NB4 (cell line): ENCODE measurements around the gene LGSN.
"Not testable (repeated sequence)": the region's sequence is repeated elsewhere in the genome, so short reads cannot be mapped to it uniquely, and the experiment has no call there.

Experiments used
- DNase-seq: peaks from one replicate; pipeline ENCODE4 v3.0.0; 2010; ENCODE audit warnings: low read depth
- H3K4me3 ChIP-seq: one replicate; pipeline ENCODE4 v1.5.1; 2011; ENCODE audit warnings: mild to moderate bottlenecking, low read depth, low read length, moderate library complexity
- MYC ChIP-seq: IDR thresholded peaks from 2 replicates; pipeline ENCODE4 v1.6.1; 2011; ENCODE audit warnings: low read depth, low read length
- POLR2A ChIP-seq: IDR thresholded peaks from 2 replicates; pipeline ENCODE4 v1.6.1; 2011; ENCODE audit warnings: mild to moderate bottlenecking; ENCODE audit not compliant: insufficient read length; ENCODE audit errors: extremely low read depth
- TF ChIP-seq, protein P1 (sequence below): IDR thresholded peaks from one replicate; pipeline ENCODE4 v1.5.1; 2012; ENCODE audit warnings: low read depth, low read length
- TF ChIP-seq, protein P2 (sequence below): IDR thresholded peaks from 2 replicates; pipeline ENCODE4 v1.6.1; 2011; ENCODE audit warnings: low read depth, low read length

LGSN gene

DNA sequence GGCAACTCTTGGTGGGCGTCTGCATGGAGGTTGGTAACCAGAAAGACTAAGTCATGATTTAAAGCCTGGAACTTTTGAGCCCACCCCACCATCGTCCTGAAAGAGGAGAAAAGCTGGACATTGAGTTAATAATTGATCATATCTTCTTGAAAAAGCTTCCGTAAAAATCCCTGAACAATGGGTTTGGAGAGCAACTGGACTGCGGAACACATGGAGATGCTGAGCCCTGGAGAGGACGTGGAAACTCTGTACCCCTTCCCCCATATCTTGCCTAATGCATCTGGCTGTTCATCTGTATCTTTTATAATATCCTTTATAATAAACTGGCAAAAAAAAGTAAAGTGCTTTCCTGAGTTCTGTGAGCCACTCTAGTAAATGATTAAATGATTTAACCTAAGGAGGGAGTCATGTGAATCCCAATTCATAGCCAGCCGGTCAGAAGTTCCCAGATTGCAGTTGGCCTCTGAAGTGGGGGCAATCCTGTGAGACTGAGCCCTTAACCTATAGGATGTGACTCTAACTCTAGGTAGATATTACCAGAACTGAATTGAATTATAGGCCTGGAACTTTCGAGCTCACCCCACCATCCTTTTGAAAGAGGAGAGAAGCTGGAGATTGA, 26.5 kb upstream of the LGSN start:
- TF ChIP-seq, protein P1, sequence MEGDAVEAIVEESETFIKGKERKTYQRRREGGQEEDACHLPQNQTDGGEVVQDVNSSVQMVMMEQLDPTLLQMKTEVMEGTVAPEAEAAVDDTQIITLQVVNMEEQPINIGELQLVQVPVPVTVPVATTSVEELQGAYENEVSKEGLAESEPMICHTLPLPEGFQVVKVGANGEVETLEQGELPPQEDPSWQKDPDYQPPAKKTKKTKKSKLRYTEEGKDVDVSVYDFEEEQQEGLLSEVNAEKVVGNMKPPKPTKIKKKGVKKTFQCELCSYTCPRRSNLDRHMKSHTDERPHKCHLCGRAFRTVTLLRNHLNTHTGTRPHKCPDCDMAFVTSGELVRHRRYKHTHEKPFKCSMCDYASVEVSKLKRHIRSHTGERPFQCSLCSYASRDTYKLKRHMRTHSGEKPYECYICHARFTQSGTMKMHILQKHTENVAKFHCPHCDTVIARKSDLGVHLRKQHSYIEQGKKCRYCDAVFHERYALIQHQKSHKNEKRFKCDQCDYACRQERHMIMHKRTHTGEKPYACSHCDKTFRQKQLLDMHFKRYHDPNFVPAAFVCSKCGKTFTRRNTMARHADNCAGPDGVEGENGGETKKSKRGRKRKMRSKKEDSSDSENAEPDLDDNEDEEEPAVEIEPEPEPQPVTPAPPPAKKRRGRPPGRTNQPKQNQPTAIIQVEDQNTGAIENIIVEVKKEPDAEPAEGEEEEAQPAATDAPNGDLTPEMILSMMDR = no peak
- no peak for TF ChIP-seq MYC
- TF ChIP-seq, protein P2, sequence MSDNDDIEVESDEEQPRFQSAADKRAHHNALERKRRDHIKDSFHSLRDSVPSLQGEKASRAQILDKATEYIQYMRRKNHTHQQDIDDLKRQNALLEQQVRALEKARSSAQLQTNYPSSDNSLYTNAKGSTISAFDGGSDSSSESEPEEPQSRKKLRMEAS = no peak
- no peak for DNase-seq
- no peak overlapping the region for H3K4me3 ChIP-seq

DNA sequence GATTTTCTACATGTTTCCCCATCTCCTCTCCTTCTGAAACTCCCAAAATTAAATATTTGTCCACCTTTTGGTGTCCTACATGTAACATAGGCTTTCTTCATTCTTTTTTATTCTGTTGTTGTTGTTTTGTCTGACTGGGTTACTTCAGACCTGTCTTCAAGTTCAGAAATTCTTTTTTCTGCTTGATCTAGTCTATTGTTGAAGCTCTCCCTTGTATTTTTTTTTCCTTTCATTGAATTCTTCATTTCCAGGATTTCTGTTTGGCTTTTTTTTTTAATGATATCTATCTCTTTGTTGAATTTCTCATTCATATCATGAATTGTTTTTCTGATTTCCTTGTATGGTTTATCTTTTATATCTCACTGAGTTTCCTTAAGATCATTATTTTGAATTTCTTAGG, 20.6 kb upstream of the LGSN start:
- TF ChIP-seq, protein P1 = no peak
- TF ChIP-seq, protein P2 = no peak
- TF ChIP-seq MYC (no peak), POLR2A (no peak)
- DNase-seq = no peak
- no peak overlapping the region for H3K4me3 ChIP-seq

DNA sequence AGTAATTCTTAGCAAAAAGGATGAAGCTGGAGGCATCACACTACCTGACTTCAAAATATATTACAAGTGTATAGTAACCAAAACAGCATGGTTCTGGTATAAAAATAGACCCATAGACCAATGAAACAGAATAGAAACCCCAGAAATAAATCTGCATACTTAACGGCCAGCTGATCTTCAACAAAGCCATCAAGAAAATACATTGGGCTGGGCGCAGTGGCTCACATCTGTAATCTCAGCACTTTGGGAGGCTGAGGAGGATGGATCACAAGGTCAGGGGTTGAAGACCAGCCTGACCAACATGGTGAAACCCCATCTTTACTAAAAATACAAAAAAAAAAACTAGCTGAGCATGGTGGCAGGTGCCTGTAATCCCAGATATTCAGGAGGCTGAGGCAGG, 14.9 kb upstream of the LGSN start:
- not testable (repeated sequence) for DNase-seq, H3K4me3 ChIP-seq

DNA sequence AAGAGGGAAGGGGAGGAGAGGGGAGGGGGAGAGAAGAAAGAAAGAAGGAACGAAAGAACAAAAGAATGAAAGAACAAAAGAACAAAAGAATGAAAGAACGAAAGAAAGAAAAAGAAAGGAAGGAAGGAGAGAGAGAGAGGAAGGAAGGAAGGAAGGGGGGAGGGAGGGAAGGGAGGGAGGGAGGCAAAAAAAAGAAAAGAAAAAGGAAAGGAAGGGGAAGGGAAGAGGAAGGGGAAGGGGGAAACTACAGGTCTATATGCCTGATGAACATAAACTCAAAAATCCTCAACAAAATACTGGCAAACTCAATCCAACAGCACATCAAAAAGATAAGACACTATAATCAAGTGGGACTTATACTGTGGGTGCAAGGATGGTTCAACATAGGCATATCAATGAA, 13.7 kb upstream of the LGSN start:
- TF ChIP-seq MYC = no peak
- DNase-seq = no peak
- H3K4me3 ChIP-seq = no peak overlapping the region

DNA sequence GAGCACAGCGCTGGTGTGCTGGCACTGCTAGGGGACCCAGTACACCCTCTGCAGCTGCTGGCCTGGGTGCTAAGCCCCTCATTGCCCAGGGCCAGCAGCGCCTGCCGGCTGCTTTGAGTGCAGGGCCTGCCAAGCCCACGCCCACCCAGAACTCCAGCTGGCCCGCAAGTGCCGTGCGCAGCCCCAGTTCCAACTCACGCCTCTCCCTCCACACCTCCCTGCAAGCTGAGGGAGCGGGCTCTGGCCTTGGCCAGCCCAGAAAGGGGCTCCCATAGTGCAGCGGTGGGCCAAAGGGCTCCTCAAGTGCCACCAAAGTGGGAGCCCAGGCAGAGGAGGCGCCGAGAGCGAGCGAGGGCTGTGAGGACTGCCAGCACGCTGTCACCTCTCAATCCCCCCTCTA, 6.8 kb upstream of the LGSN start:
- not testable (repeated sequence) for H3K4me3 ChIP-seq, DNase-seq

DNA sequence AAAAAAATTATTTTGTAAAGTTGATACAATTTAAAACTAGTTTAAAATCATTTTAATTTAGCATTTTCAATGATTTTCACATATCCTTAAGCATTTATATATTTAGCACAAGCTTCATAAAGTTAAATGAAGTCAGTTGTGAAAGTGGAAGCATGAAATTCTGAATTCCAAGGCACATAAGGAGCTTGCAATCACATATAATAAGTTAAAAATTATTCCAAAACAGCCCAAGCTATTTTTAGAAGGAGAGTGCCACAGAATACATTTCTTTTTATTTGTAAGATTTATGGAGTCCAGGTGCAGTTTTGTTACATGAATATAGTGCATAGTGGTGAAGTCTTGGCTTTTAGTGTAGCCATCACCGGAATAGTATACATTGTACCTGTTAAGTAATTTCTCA, 3.2 kb upstream of the LGSN start:
- no peak overlapping the region for H3K4me3 ChIP-seq
- no peak for DNase-seq
- TF ChIP-seq, protein P2 = no peak
- TF ChIP-seq, protein P1 = no peak
- no peak for TF ChIP-seq MYC
- no peak for TF ChIP-seq POLR2A

DNA sequence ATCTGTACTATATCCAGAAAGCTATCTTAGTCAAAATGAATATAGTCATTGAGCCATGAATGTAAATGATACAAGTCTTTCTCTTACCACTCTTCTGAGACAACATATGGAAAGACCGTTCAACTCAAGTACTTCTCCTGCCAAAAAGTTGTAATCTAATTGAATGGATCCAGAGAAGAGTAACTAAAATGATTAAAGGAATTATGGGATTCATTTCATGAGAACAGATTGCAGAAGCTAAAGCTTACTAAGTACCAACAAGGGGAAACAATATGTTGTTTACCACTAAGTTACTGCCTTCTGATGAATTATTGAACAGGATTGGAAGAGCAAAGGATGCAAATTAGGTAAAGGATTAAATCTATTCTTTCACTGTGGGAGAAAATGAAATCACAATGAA, 2.0 kb upstream of the LGSN start:
- no peak overlapping the region for H3K4me3 ChIP-seq
- TF ChIP-seq, protein P2 = no peak
- no peak for TF ChIP-seq POLR2A
- TF ChIP-seq MYC = no peak
- TF ChIP-seq, protein P1 = no peak
- DNase-seq = no peak

DNA sequence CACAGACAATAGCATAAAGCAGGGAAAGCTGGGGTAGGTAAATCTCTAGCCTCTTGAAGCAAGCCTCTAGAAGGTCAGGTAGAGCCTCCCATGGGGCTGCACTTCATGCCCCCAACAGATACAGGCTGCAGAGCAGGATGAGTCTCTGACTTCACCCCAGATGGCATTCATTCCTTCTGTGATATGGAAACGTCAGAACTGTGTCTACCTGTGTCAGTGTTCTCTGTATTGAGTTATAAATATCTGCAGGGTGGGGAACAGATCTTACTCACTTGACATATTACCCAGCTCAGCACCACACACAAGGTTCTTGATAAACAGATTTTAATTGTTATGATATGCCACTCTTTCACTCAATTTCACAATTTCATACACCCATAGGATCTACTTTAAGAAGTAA, 2.1 kb downstream of the LGSN start:
- H3K4me3 ChIP-seq = no peak overlapping the region
- TF ChIP-seq MYC (no peak), POLR2A (no peak)
- TF ChIP-seq, protein P1 = no peak
- TF ChIP-seq, protein P2 = no peak
- no peak for DNase-seq
